A549 (cell line): Measurements from ENCODE around the gene PHTF2. TPM values are rescaled to one million over a fixed set of nuclear protein-coding genes. Genes with fewer than 3 reads are reported as not detected.

Experiments used
- ATAC-seq, 2 experiments: fragments of 200-7000 bp in 1 of 2; fragments of >200 bp in 1 of 2; cut with Nextera tagmentation in 1 of 2; cut with Tn5 transposase in 1 of 2; 3 replicates each; pipeline versions ENCODE4 v1.8.0 to v1.9.1; 2018 to 2020; ENCODE audit warnings: mild to moderate bottlenecking in 1 of 2, moderate library complexity in 1 of 2
- CTCF ChIA-PET: fragments of 300-600 bp; sonication (Branson Sonifier 250); formaldehyde crosslinking; extraction: SDS; loops from one replicate; lab custom pipeline; 2021; ENCODE audit warnings: antibody characterized with exemption, inconsistent platforms; lab: Yijun Ruan, JAX
- POLR2A ChIA-PET: fragments of 350-600 bp; formaldehyde crosslinking; extraction: SDS; loops from one replicate; lab custom pipeline; 2021; ENCODE audit warnings: antibody characterized with exemption, inconsistent platforms; lab: Yijun Ruan, JAX
- DNase-seq, 2 experiments: peaks; one replicate each; pipeline versions ENCODE4 v3.0.0 to v3.0.0-alpha.2; 2011 to 2016; ENCODE audit warnings: low read depth in 1 of 2, low spot score in 1 of 2
- FAIRE-seq: peaks from 2 replicates; lab custom pipeline; 2011; peaks lifted over from hg19 to GRCh38; lab: Jason Lieb, UNC
- H3K27ac ChIP-seq, 2 experiments: fragments of >200 bp; sonication (Bioruptor Twin); formaldehyde crosslinking; 3 replicates each; pipeline ENCODE4 v1.5.1; 2016 to 2017
- H3K4me1 ChIP-seq: fragments of >200 bp; sonication (Bioruptor Twin); formaldehyde crosslinking; 3 replicates; pipeline ENCODE4 v1.6.1; 2016
- H3K4me2 ChIP-seq: fragments of >200 bp; sonication (Bioruptor Twin); formaldehyde crosslinking; 3 replicates; pipeline ENCODE4 v1.6.1; 2016
- H3K4me3 ChIP-seq: fragments of >200 bp; sonication (Bioruptor Twin); formaldehyde crosslinking; 3 replicates; pipeline ENCODE4 v1.5.1; 2016
- H3K9me3 ChIP-seq: fragments of >200 bp; sonication (Bioruptor Twin); formaldehyde crosslinking; 3 replicates; pipeline ENCODE4 v1.6.1; 2016
- CTCF ChIP-seq: fragments of >200 bp; sonication (Bioruptor Twin); formaldehyde crosslinking; IDR thresholded peaks from 3 replicates; pipeline ENCODE4 v1.5.1; 2016
- EHF ChIP-seq: fragments of 250-450 bp; sonication (Bioruptor Pico); IDR thresholded peaks from 2 replicates; pipeline ENCODE4 v1.5.0; 2020; ENCODE audit warnings: mild to moderate bottlenecking
- FOSL2 ChIP-seq, 2 experiments: fragments of 450-650 bp in 1 of 2; fragments of >200 bp in 1 of 2; sonication (Bioruptor Twin) in 1 of 2; formaldehyde crosslinking; IDR thresholded peaks; 2 replicates each; pipeline versions ENCODE4 v1.5.0 to v1.6.1; 2016 to 2020; ENCODE audit warnings: mild to moderate bottlenecking in 1 of 2, moderate library complexity in 1 of 2
- FOXS1 ChIP-seq: fragments of 250-450 bp; sonication (Bioruptor Pico); IDR thresholded peaks from 2 replicates; pipeline ENCODE4 v1.5.0; 2020; ENCODE audit warnings: mild to moderate bottlenecking, moderate library complexity
- HOXB5 ChIP-seq: fragments of 250-450 bp; sonication (Bioruptor Pico); IDR thresholded peaks from 2 replicates; pipeline ENCODE4 v1.5.0; 2020; ENCODE audit warnings: mild to moderate bottlenecking, moderate library complexity
- JUNB ChIP-seq: fragments of >200 bp; sonication (Bioruptor Twin); formaldehyde crosslinking; IDR thresholded peaks from 2 replicates; pipeline ENCODE4 v1.6.1; 2016
- MAX ChIP-seq: IDR thresholded peaks from 2 replicates; pipeline ENCODE4 v1.6.1; 2012
- MAZ ChIP-seq: fragments of 150-350 bp; IDR thresholded peaks from 2 replicates; pipeline ENCODE4 v1.6.1; 2014; ENCODE audit warnings: antibody characterized with exemption, low read depth, low read length, borderline replicate concordance
- NFE2L2 ChIP-seq: fragments of 150-350 bp; conservative IDR thresholded peaks from 2 replicates; pipeline ENCODE4 v1.6.1; 2014; ENCODE audit warnings: low read length
- RAD21 ChIP-seq, 2 experiments: fragments of >200 bp in 1 of 2; sonication (Bioruptor Twin) in 1 of 2; formaldehyde crosslinking in 1 of 2; IDR thresholded peaks in 1 of 2; conservative IDR thresholded peaks in 1 of 2; 2 replicates in 1 of 2; 3 replicates in 1 of 2; pipeline ENCODE4 v1.6.1; 2012 to 2018; ENCODE audit warnings: inconsistent platforms in 1 of 2
- REST ChIP-seq: fragments of 200-600 bp; sonication (generic); IDR thresholded peaks from 2 replicates; pipeline ENCODE4 v1.6.1; 2016; ENCODE audit warnings: antibody characterized with exemption, mild to moderate bottlenecking, moderate library complexity
- SMC3 ChIP-seq: fragments of >200 bp; sonication (Bioruptor Twin); formaldehyde crosslinking; IDR thresholded peaks from 3 replicates; pipeline ENCODE4 v1.6.1; 2018; ENCODE audit warnings: inconsistent platforms
- SREBF2 ChIP-seq: fragments of 450-650 bp; IDR thresholded peaks from 2 replicates; pipeline ENCODE4 v1.6.1; 2014; ENCODE audit warnings: mild to moderate bottlenecking, moderate library complexity
- ZNF302 ChIP-seq: fragments of 250-450 bp; sonication (Bioruptor Pico); IDR thresholded peaks from 2 replicates; pipeline ENCODE4 v1.9.0; 2021; ENCODE audit warnings: inconsistent platforms, mild to moderate bottlenecking, moderate library complexity
- WGBS: methylation state at CpG from one replicate; pipeline ENCODE4 v1.1.6; 2017; ENCODE audit errors: missing lambda C conversion rate; 5-methylcytosine and 5-hydroxymethylcytosine counted together
- polyA plus RNA-seq, 4 experiments: library from polyadenylated mRNA; depleted of rRNA in 3 of 4; stranded (reverse); fragments of >200 nt; fragmentation: RNase III in 1 of 4; extraction: RNeasy Plus Mini Kit Qiagen cat#74134 plus additional on column Dnase treatment in 1 of 4; gene quantifications; 2 replicates in 3 of 4; 3 replicates in 1 of 4; pipeline ENCODE4 v1.2.3, GENCODE V29; 2011 to 2017

The PHTF2 gene
- polyA plus RNA-seq, 2 of the 4 experiments (the other 2 are of a cell fraction) = 14.5 to 41.6 TPM

GRCh38 chr7:77897004-77897547 is 98.5 kb downstream of the PHTF2 start (continued):
- TF ChIP-seq REST = no peak; the same call in 1 of the 2 replicates

GRCh38 chr7:77899516-77899915 is 100.9 kb downstream of the PHTF2 start:
- WGBS = 90% methylated on average over 2 of the region's 2 CpGs
- ATAC-seq (no peak), FAIRE-seq (no peak), DNase-seq (no peak)
- ChIA-PET CTCF (interaction anchor here (1.7 kb wide), 1 partner anchor 9 kb away, joined by 6 read pairs; no protein-coding TSS in a partner anchor), POLR2A (no interaction called here)
- H3K27ac ChIP-seq = no peak overlapping the region
- TF ChIP-seq MAX (no peak), SREBF2 (no peak), MAZ (no peak), FOXS1 (CRISPR knock-in tag) (no peak), NFE2L2 (no peak), JUNB (no peak), FOSL2 (IDR thresholded peaks at IDR 0.05) (no peak), FOSL2 (CRISPR knock-in tag; IDR thresholded peaks at IDR 0.05) (no peak), ZNF302 (CRISPR knock-in tag) (no peak), HOXB5 (CRISPR knock-in tag) (no peak)
- no peak overlapping the region for H3K4me2 ChIP-seq
- no peak overlapping the region for H3K4me3 ChIP-seq
- H3K9me3 ChIP-seq = no peaks in the 10 kb centered on the region
- no peaks in the 10 kb centered on the region for H3K4me1 ChIP-seq

GRCh38 chr7:77903597-77903996 is 105.0 kb downstream of the PHTF2 start:
- FAIRE-seq = no peak

More at GRCh38 chr7:77903597-77903996, 105.0 kb downstream of the PHTF2 start:
- ChIA-PET CTCF (interaction anchor here (0.8 to 1.8 kb wide), 5 partner anchors 78 to 272 kb away, joined by 3 to 6 read pairs (median 4); partner anchors contain the start of genes PHTF2 and TMEM60), POLR2A (interaction anchor here (0.6 kb wide), 1 partner anchor 51 kb away, joined by 3 read pairs; no protein-coding TSS in a partner anchor)
- TF ChIP-seq SMC3 = peak; percentile 29; the same call in 2 of the 3 replicates
- peak; percentile 43 to 50; a peak in 3 of 5 replicates for TF ChIP-seq RAD21 (conservative IDR thresholded peaks at IDR 0.05 in 1 of 2, IDR thresholded peaks at IDR 0.05 in 1 of 2)
- peak; percentile 38 for TF ChIP-seq CTCF
- no peak for TF ChIP-seq EHF
- ATAC-seq (peak; percentile 93 to 94), DNase-seq (peak; percentile 31 to 49)
- Histone ChIP-seq H3K4me3 (no peak overlapping the region), H3K9me3 (no peaks in the 10 kb centered on the region), H3K4me2 (no peak overlapping the region), H3K27ac (no peak overlapping the region), H3K4me1 (no peaks in the 10 kb centered on the region)
- 60% methylated on average over 2 of the region's 2 CpGs for WGBS
